HG03175 (cell line): ENCODE results near the gene GPR22.

Experiments used
- ATAC-seq: cut with Tn5 transposase; IDR thresholded peaks from one replicate; pipeline ENCODE4 v1.9.1; 2021; ENCODE audit warnings: mild to moderate bottlenecking, moderate library complexity; ENCODE audit not compliant: unreplicated experiment

GPR22 gene

GRCh38 chr7:107474104-107474521, 4.3 kb downstream of the GPR22 start:
- no peak for ATAC-seq

- ATAC-seq: no peak
Measured at GRCh38 chr7:107479303-107479702, 9.4 kb downstream of the GPR22 start.

- ATAC-seq: no peak
Measured at GRCh38 chr7:107480932-107481331, 11.1 kb downstream of the GPR22 start.

- ATAC-seq: no peak
Measured at GRCh38 chr7:107482571-107482970, 12.7 kb downstream of the GPR22 start.

- no peak for ATAC-seq
Measured at GRCh38 chr7:107486041-107486440, 16.2 kb downstream of the GPR22 start.

GRCh38 chr7:107492875-107493274, 23.0 kb downstream of the GPR22 start:
- no peak for ATAC-seq

GRCh38 chr7:107494315-107494751, 24.5 kb downstream of the GPR22 start:
- ATAC-seq: no peak

GRCh38 chr7:107494884-107495283, 25.0 kb downstream of the GPR22 start:
- ATAC-seq: no peak

GRCh38 chr7:107495516-107495915, 25.7 kb downstream of the GPR22 start:
- no peak for ATAC-seq

- no peak for ATAC-seq
Measured at GRCh38 chr7:107499731-107500130, 29.9 kb downstream of the GPR22 start.

GRCh38 chr7:107501593-107501992, 31.7 kb downstream of the GPR22 start:
- ATAC-seq: no peak

- no peak for ATAC-seq
Measured at GRCh38 chr7:107502154-107502553, 32.3 kb downstream of the GPR22 start.

GRCh38 chr7:107502797-107503196, 32.9 kb downstream of the GPR22 start:
- no peak for ATAC-seq

- no peak for ATAC-seq
Measured at GRCh38 chr7:107503687-107504086, 33.8 kb downstream of the GPR22 start.

- no peak for ATAC-seq
Measured at GRCh38 chr7:107505362-107505761, 35.5 kb downstream of the GPR22 start.

- ATAC-seq: no peak
Measured at GRCh38 chr7:107505997-107506673, 36.3 kb downstream of the GPR22 start.

GRCh38 chr7:107506674-107507339, 37.0 kb downstream of the GPR22 start:
- no peak for ATAC-seq
